GM23248 (cell line): Measurements from ENCODE around the gene KRT24. TPM values are rescaled to one million over a fixed set of nuclear protein-coding genes. Genes with fewer than 3 reads are reported as not detected.

Experiments used
- DNase-seq: peaks from one replicate; pipeline ENCODE4 v3.0.0-alpha.2; 2015
- H2AFZ ChIP-seq: fragments of 200-600 bp; sonication (generic); 2 replicates; pipeline ENCODE4 v1.6.1; 2016; ENCODE audit warnings: antibody characterized with exemption
- H3F3A ChIP-seq: fragments of 200-600 bp; sonication (generic); 2 replicates; pipeline ENCODE4 v1.6.1; 2016; ENCODE audit warnings: mild to moderate bottlenecking, antibody characterized with exemption, mixed run types; ENCODE audit not compliant: insufficient read depth
- H3K27ac ChIP-seq: fragments of 200-600 bp; sonication (generic); 2 replicates; pipeline ENCODE4 v1.5.1; 2016; ENCODE audit warnings: mild to moderate bottlenecking
- H3K27me3 ChIP-seq: fragments of 200-600 bp; sonication (generic); replicated peaks from 2 replicates; pipeline ENCODE4 v1.6.1; 2016; ENCODE audit warnings: mild to moderate bottlenecking; ENCODE audit not compliant: insufficient read depth
- H3K36me3 ChIP-seq: fragments of 200-600 bp; sonication (generic); 2 replicates; pipeline ENCODE4 v1.6.1; 2016; ENCODE audit warnings: low read depth, mild to moderate bottlenecking
- H3K4me1 ChIP-seq: fragments of 200-600 bp; sonication (generic); 2 replicates; pipeline ENCODE4 v1.6.1; 2016; ENCODE audit warnings: mild to moderate bottlenecking; ENCODE audit not compliant: insufficient read depth
- H3K4me2 ChIP-seq: fragments of 200-600 bp; sonication (generic); one replicate; pipeline ENCODE4 v1.6.1; 2016; ENCODE audit warnings: mild to moderate bottlenecking; ENCODE audit not compliant: unreplicated experiment
- H3K4me3 ChIP-seq: fragments of 200-600 bp; sonication (generic); 2 replicates; pipeline ENCODE4 v1.5.1; 2016; ENCODE audit warnings: mild to moderate bottlenecking
- H3K79me2 ChIP-seq: fragments of 200-600 bp; sonication (generic); 2 replicates; pipeline ENCODE4 v1.6.1; 2016; ENCODE audit warnings: mild to moderate bottlenecking; ENCODE audit not compliant: insufficient read depth
- H3K9ac ChIP-seq: fragments of 200-600 bp; sonication (generic); 2 replicates; pipeline ENCODE4 v1.6.1; 2016; ENCODE audit warnings: mild to moderate bottlenecking
- H3K9me2 ChIP-seq: fragments of 200-600 bp; sonication (generic); 2 replicates; pipeline ENCODE4 v1.6.1; 2016; ENCODE audit warnings: mixed run types, mild to moderate bottlenecking, moderate library complexity; ENCODE audit not compliant: insufficient read depth
- H3K9me3 ChIP-seq: fragments of 200-600 bp; sonication (generic); one replicate; pipeline ENCODE4 v1.6.1; 2017; ENCODE audit warnings: low read depth
- H4K20me1 ChIP-seq: fragments of 200-600 bp; sonication (generic); 2 replicates; pipeline ENCODE4 v1.6.0; 2016; ENCODE audit not compliant: insufficient read depth
- EZH2 ChIP-seq: fragments of 200-600 bp; sonication (generic); IDR thresholded peaks from 2 replicates; pipeline ENCODE4 v1.6.1; 2018; ENCODE audit warnings: antibody characterized with exemption, mild to moderate bottlenecking; ENCODE audit not compliant: insufficient read depth, poor library complexity, severe bottlenecking
- EZH2phosphoT487 ChIP-seq: fragments of 200-600 bp; sonication (generic); IDR thresholded peaks from 2 replicates; pipeline ENCODE4 v1.6.1; 2018; ENCODE audit warnings: antibody characterized with exemption, moderate library complexity, mild to moderate bottlenecking, low read depth; ENCODE audit not compliant: insufficient read depth
- WGBS, 2 experiments: methylation state at CpG; one replicate each; pipeline ENCODE4 v1.1.6; 2015 to 2017; ENCODE audit warnings: low lambda C conversion rate in 2 of 2, low coverage in 1 of 2; ENCODE audit errors: missing lambda C conversion rate in 2 of 2; 5-methylcytosine and 5-hydroxymethylcytosine counted together
- in situ Hi-C: fragments of 300-500 bp; cut with MboI; formaldehyde crosslinking; loops from 2 replicates; pipeline ENCODE4 v1.15.0; 2020
- polyA plus RNA-seq: library from polyadenylated mRNA; unstranded; fragments of >200 nt; fragmentation: Nextera tagmentation; extraction: Ambion mirVana; gene quantifications from 2 replicates; pipeline ENCODE4 v1.2.1, GENCODE V29; 2016
- total RNA-seq: library from RNA; depleted of rRNA; stranded (reverse); fragments of >200 nt; shearing (Covaris generic); gene quantifications from 2 replicates; pipeline ENCODE4 v1.2.3, GENCODE V29; 2014

The KRT24 gene
- total and polyA plus RNA-seq, 2 experiments from 2014 or later, result not detected

GRCh38 chr17:40664582-40665333 is 38.8 kb downstream of the KRT24 start, which contains the start of gene KRT222:
Gene KRT222 (minus strand): TSS chr17:40665177. CDS start chr17:40665099, 78 bp downstream.
- Histone ChIP-seq H3K9me2 (no peaks in the 10 kb centered on the region), H3K4me3 (peak within 1 kb of the TSS; percentile 54; the same call in 1 of the 2 replicates), H3K36me3 (no peaks in the 10 kb centered on the region), H3K79me2 (no peaks in the 10 kb centered on the region), H2AFZ (0 out of 2 replicates have a peak within 1 kb of the TSS, but pooled peaks have one; percentile 49), H3K9ac (no peak within 1 kb of the TSS), H3K27me3 (peaks cover 62% of the 10 kb centered on the region), H3K4me2 (peak within 1 kb of the TSS; percentile 54), H3K27ac (no peak within 1 kb of the TSS), H3K9me3 (no peaks in the 10 kb centered on the region), H3F3A (no peaks in the 10 kb centered on the region), H4K20me1 (no peaks in the 10 kb centered on the region), H3K4me1 (no peaks in the 10 kb centered on the region)
- TF ChIP-seq EZH2 (no peak), EZH2phosphoT487 (no peak)
- in situ Hi-C loops, result no loop called here
- WGBS, 2 experiments, result 15% methylated on average over 12 of the region's 12 CpGs
- DNase-seq, result no peak

- no peak overlapping the region for H3K4me2 ChIP-seq
- no peaks in the 10 kb centered on the region for H3F3A ChIP-seq
- H3K36me3 ChIP-seq, result no peaks in the 10 kb centered on the region
- H3K4me3 ChIP-seq, result no peak overlapping the region
- no peak for DNase-seq
- WGBS, 2 experiments, result 46 to 51% methylated on average over 3 of the region's 3 CpGs
- no peaks in the 10 kb centered on the region for H4K20me1 ChIP-seq
- no peak overlapping the region for H3K27ac ChIP-seq
- TF ChIP-seq EZH2 (no peak), EZH2phosphoT487 (no peak)
- H3K4me1 ChIP-seq, result no peaks in the 10 kb centered on the region
- in situ Hi-C loops, result no loop called here
- H3K79me2 ChIP-seq, result no peaks in the 10 kb centered on the region
- H3K27me3 ChIP-seq, result peaks cover 52% of the 10 kb centered on the region
- no peak overlapping the region for H2AFZ ChIP-seq
- H3K9me3 ChIP-seq, result no peaks in the 10 kb centered on the region
- H3K9me2 ChIP-seq, result no peaks in the 10 kb centered on the region
- no peak overlapping the region for H3K9ac ChIP-seq
These were observed 40.3 kb downstream of the KRT24 start for GRCh38 chr17:40663252-40663651.

DNA sequence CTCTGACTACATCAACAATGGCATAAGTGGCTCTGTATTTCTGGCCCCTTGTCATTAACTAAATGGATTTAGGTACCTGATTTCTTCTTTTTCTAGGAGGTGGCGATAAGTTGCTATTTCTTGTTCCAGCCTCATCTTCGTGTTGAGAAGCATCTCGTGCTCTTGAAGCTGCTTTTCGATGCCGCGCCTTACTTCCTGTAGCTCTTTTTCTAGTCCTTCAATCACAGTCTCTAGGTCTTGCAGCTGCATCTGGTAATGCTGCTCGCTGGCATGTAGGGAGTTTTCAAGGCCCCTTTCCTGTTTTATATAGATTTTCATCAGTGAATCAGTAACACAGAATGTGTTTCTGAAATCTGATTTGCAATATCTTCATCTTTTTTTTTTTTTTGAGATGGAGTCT is 43.6 kb downstream of the KRT24 start:
- no peaks in the 10 kb centered on the region for H3K4me1 ChIP-seq
- no peak overlapping the region for H2AFZ ChIP-seq
- no peak for DNase-seq
- H3F3A ChIP-seq, result no peaks in the 10 kb centered on the region
- H3K27ac ChIP-seq, result no peak overlapping the region
- TF ChIP-seq EZH2phosphoT487, result no peak
- TF ChIP-seq EZH2, result no peak
- H3K9me3 ChIP-seq, result no peaks in the 10 kb centered on the region
- in situ Hi-C loops, result no loop called here
- no peak overlapping the region for H3K9ac ChIP-seq
- H3K79me2 ChIP-seq, result no peaks in the 10 kb centered on the region
- 68 to 70% methylated on average over 7 of the region's 7 CpGs for WGBS, 2 experiments
- H3K4me2 ChIP-seq, result no peak overlapping the region
- no peaks in the 10 kb centered on the region for H3K36me3 ChIP-seq
- H4K20me1 ChIP-seq, result no peaks in the 10 kb centered on the region
- no peaks in the 10 kb centered on the region for H3K9me2 ChIP-seq
- no peak overlapping the region for H3K4me3 ChIP-seq
- H3K27me3 ChIP-seq, result peaks cover 37% of the 10 kb centered on the region

DNA sequence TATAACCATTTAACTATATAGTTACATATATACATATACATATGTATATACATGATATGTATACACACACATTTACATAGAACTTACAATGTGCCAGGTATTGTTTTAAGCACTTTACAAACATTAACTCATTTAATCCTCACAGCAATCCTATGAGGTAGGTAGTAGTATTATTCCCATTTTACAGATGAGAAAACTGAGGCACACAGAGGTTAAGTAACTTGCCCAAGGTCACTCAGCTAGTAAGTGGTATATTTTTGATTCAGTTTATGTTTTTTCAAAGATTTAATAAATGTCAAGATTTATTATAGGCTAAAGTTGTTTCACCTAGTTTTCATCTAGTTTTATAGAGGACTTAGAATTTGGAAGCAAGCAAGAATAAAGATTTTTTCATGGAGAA is 45.2 kb downstream of the KRT24 start:
- Histone ChIP-seq H3K9me2 (no peaks in the 10 kb centered on the region), H3K4me1 (no peaks in the 10 kb centered on the region), H2AFZ (no peak overlapping the region), H3K36me3 (no peaks in the 10 kb centered on the region), H3K27me3 (peaks cover 22% of the 10 kb centered on the region), H3K4me3 (no peak overlapping the region), H3K4me2 (no peak overlapping the region), H3K9ac (no peak overlapping the region), H3K27ac (no peak overlapping the region), H3K79me2 (no peaks in the 10 kb centered on the region), H4K20me1 (no peaks in the 10 kb centered on the region), H3F3A (no peaks in the 10 kb centered on the region), H3K9me3 (no peaks in the 10 kb centered on the region)
- in situ Hi-C loops, result no loop called here
- TF ChIP-seq EZH2phosphoT487 (no peak), EZH2 (no peak)
- no peak for DNase-seq

GRCh38 chr17:40651939-40652338 is 51.6 kb downstream of the KRT24 start:
- no peaks in the 10 kb centered on the region for H3K9me2 ChIP-seq
- no peak overlapping the region for H2AFZ ChIP-seq
- no peak overlapping the region for H3K4me3 ChIP-seq
- H3K4me1 ChIP-seq, result peaks cover 6% of the 10 kb centered on the region; the same call in 1 of the 2 replicates
- TF ChIP-seq EZH2phosphoT487 (no peak), EZH2 (no peak)
- H3K9me3 ChIP-seq, result no peaks in the 10 kb centered on the region
- H3K9ac ChIP-seq, result no peak overlapping the region
- in situ Hi-C loops, result no loop called here
- WGBS, 2 experiments, result 89% methylated on average over 5 of the region's 5 CpGs
- peaks cover 5% of the 10 kb centered on the region; the same call in 1 of the 2 replicates for H3F3A ChIP-seq
- no peak overlapping the region for H3K27ac ChIP-seq
- no peaks in the 10 kb centered on the region for H4K20me1 ChIP-seq
- H3K79me2 ChIP-seq, result peaks cover 16% of the 10 kb centered on the region
- DNase-seq, result no peak
- no peak overlapping the region for H3K4me2 ChIP-seq
- H3K36me3 ChIP-seq, result no peaks in the 10 kb centered on the region
- H3K27me3 ChIP-seq, result 0 out of 2 replicates have a peak, but pooled peaks cover 7% of the 10 kb centered on the region
